Liver (tissue), 3 donors: ENCODE data around the gene SP140L.

Experiments
- ATF3 ChIP-seq: IDR thresholded peaks from 2 replicates; pipeline ENCODE4 v1.6.1; 2016; ENCODE audit warnings: antibody characterized with exemption
- CTCF ChIP-seq: fragments of 150-350 bp; IDR thresholded peaks from 2 replicates; pipeline ENCODE4 v1.5.1; 2017; ENCODE audit warnings: improper control_type of control experiment, low read depth, low read length; ENCODE audit not compliant: missing input control
- EGR1 ChIP-seq, 2 donors: IDR thresholded peaks; 2 replicates each; pipeline ENCODE4 v1.6.1; 2016 to 2018; ENCODE audit warnings: antibody characterized with exemption in 2 of 2, low read depth in 2 of 2
- FOXA2 ChIP-seq: IDR thresholded peaks from 2 replicates; pipeline ENCODE4 v1.6.1; 2016; ENCODE audit warnings: antibody characterized with exemption
- GABPA ChIP-seq, 2 donors: IDR thresholded peaks in 1 of 2; conservative IDR thresholded peaks in 1 of 2; 2 replicates each; pipeline ENCODE4 v1.6.1; 2016; ENCODE audit warnings: antibody characterized with exemption in 2 of 2, mild to moderate bottlenecking in 1 of 2, moderate library complexity in 1 of 2
- HNF4G ChIP-seq: IDR thresholded peaks from 2 replicates; pipeline ENCODE4 v1.6.1; 2016; ENCODE audit warnings: antibody characterized with exemption
- JUND ChIP-seq, 2 donors: IDR thresholded peaks; 2 replicates each; pipeline ENCODE4 v1.6.1; 2016; ENCODE audit warnings: antibody characterized with exemption in 2 of 2
- NR2F2 ChIP-seq: IDR thresholded peaks from 2 replicates; pipeline ENCODE4 v1.6.1; 2016; ENCODE audit warnings: antibody characterized with exemption
- REST ChIP-seq: IDR thresholded peaks from 2 replicates; pipeline ENCODE4 v1.6.1; 2016; ENCODE audit warnings: antibody characterized with exemption, mild to moderate bottlenecking
- SP1 ChIP-seq: IDR thresholded peaks from 2 replicates; pipeline ENCODE4 v1.6.1; 2018; ENCODE audit warnings: antibody characterized with exemption, mild to moderate bottlenecking
- TAF1 ChIP-seq: conservative IDR thresholded peaks from 2 replicates; pipeline ENCODE4 v1.6.1; 2016; ENCODE audit warnings: antibody characterized with exemption, mild to moderate bottlenecking
- YY1 ChIP-seq: IDR thresholded peaks from 2 replicates; pipeline ENCODE4 v1.6.1; 2016; ENCODE audit warnings: antibody characterized with exemption, mild to moderate bottlenecking
- ZBTB33 ChIP-seq: IDR thresholded peaks from 2 replicates; pipeline ENCODE4 v1.6.1; 2016; ENCODE audit warnings: antibody characterized with exemption
- TF ChIP-seq, protein P1 (sequence below): IDR thresholded peaks from 2 replicates; pipeline ENCODE4 v1.6.1; 2016; ENCODE audit warnings: antibody characterized with exemption
- donor health status: healthy.
- donor health status: healthy.

- TF ChIP-seq CTCF (no peak), EGR1 (IDR thresholded peaks at IDR 0.05; ENCODE audit: low read depth in 2 of 2) (no peak), SP1 (no peak), JUND (IDR thresholded peaks at IDR 0.05) (no peak), ZBTB33 (no peak), TAF1 (no peak), YY1 (no peak), FOXA2 (no peak), NR2F2 (no peak), HNF4G (no peak), ATF3 (no peak), REST (no peak), GABPA (IDR thresholded peaks at IDR 0.05 in 1 of 2, conservative IDR thresholded peaks at IDR 0.05 in 1 of 2) (no peak)
- TF ChIP-seq, protein P1, sequence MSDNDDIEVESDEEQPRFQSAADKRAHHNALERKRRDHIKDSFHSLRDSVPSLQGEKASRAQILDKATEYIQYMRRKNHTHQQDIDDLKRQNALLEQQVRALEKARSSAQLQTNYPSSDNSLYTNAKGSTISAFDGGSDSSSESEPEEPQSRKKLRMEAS = no peak
Observed at GRCh38 chr2:230414302-230414701, 87.3 kb downstream of the SP140L start.
